SK-N-SH treated with all-trans-retinoic acid at 6 μM for 48 hours (cell line): ENCODE data around the gene VPS35.

Source experiments
- ATAC-seq: fragments of 200-7000 bp; cut with Tn5 transposase; 3 replicates; pipeline ENCODE4 v1.9.1; 2020; ENCODE audit warnings: mild to moderate bottlenecking, moderate library complexity
- ARNTL ChIP-seq: fragments of 450-650 bp; formaldehyde crosslinking; IDR thresholded peaks from 2 replicates; pipeline ENCODE4 v1.5.0; 2020; ENCODE audit warnings: low read depth, mild to moderate bottlenecking, moderate library complexity, borderline replicate concordance
- BACH2 ChIP-seq: fragments of 250-450 bp; sonication (Bioruptor Pico); IDR thresholded peaks from 2 replicates; pipeline ENCODE4 v1.9.0; 2021; ENCODE audit warnings: mild to moderate bottlenecking, borderline replicate concordance
- CREB5 ChIP-seq: fragments of 250-450 bp; sonication (Bioruptor Pico); IDR thresholded peaks from 2 replicates; pipeline ENCODE4 v1.5.1; 2020; ENCODE audit warnings: low read depth, mild to moderate bottlenecking, moderate library complexity
- CSDC2 ChIP-seq: fragments of 250-450 bp; sonication (Bioruptor Pico); IDR thresholded peaks from 2 replicates; pipeline ENCODE4 v1.5.0; 2020; ENCODE audit warnings: mild to moderate bottlenecking, moderate library complexity
- ESRRG ChIP-seq: fragments of 250-450 bp; sonication (Bioruptor Pico); IDR thresholded peaks from 2 replicates; pipeline ENCODE4 v1.6.1; 2021; ENCODE audit warnings: mild to moderate bottlenecking
- GLIS3 ChIP-seq: fragments of 250-450 bp; sonication (Bioruptor Pico); IDR thresholded peaks from 2 replicates; pipeline ENCODE4 v1.5.0; 2020; ENCODE audit warnings: mild to moderate bottlenecking, moderate library complexity
- ISL1 ChIP-seq: fragments of 250-450 bp; sonication (Bioruptor Pico); IDR thresholded peaks from 2 replicates; pipeline ENCODE4 v2.1.2; 2022; ENCODE audit warnings: mild to moderate bottlenecking, moderate library complexity
- PATZ1 ChIP-seq: fragments of 250-450 bp; sonication (Bioruptor Pico); IDR thresholded peaks from 2 replicates; pipeline ENCODE4 v1.8.0; 2020; ENCODE audit warnings: mild to moderate bottlenecking, moderate library complexity, borderline replicate concordance
- PPARA ChIP-seq: fragments of 250-450 bp; sonication (Bioruptor Pico); IDR thresholded peaks from 2 replicates; pipeline ENCODE4 v1.5.0; 2020; ENCODE audit warnings: mild to moderate bottlenecking, borderline replicate concordance
- RARB ChIP-seq: fragments of 250-450 bp; sonication (Bioruptor Pico); IDR thresholded peaks from 2 replicates; pipeline ENCODE4 v1.8.0; 2021; ENCODE audit warnings: mild to moderate bottlenecking, moderate library complexity
- TCF4 ChIP-seq: fragments of 250-450 bp; sonication (Bioruptor Pico); IDR thresholded peaks from 2 replicates; pipeline ENCODE4 v1.8.0; 2021; ENCODE audit warnings: mild to moderate bottlenecking, moderate library complexity, borderline replicate concordance
- TOX ChIP-seq: fragments of 250-450 bp; sonication (Bioruptor Pico); IDR thresholded peaks from 2 replicates; pipeline ENCODE4 v1.8.0; 2021; ENCODE audit warnings: mild to moderate bottlenecking, moderate library complexity, borderline replicate concordance
- TSHZ2 ChIP-seq: fragments of 250-450 bp; sonication (Bioruptor Pico); IDR thresholded peaks from 2 replicates; pipeline ENCODE4 v1.5.0; 2020; ENCODE audit warnings: mild to moderate bottlenecking, moderate library complexity
- ZC3H10 ChIP-seq: fragments of 250-450 bp; sonication (Bioruptor Pico); IDR thresholded peaks from 2 replicates; pipeline ENCODE4 v1.5.1; 2021; ENCODE audit warnings: mild to moderate bottlenecking, moderate library complexity
- ZFP3 ChIP-seq: fragments of 250-450 bp; sonication (Bioruptor Pico); IDR thresholded peaks from 2 replicates; pipeline ENCODE4 v1.5.0; 2020; ENCODE audit warnings: mild to moderate bottlenecking, moderate library complexity
- ZFP30 ChIP-seq: fragments of 450-650 bp; formaldehyde crosslinking; IDR thresholded peaks from 2 replicates; pipeline ENCODE4 v1.5.0; 2022; ENCODE audit warnings: mild to moderate bottlenecking, moderate library complexity
- ZNF565 ChIP-seq: fragments of 450-650 bp; formaldehyde crosslinking; conservative IDR thresholded peaks from 2 replicates; pipeline ENCODE4 v1.5.0; 2020; ENCODE audit warnings: low read depth, mild to moderate bottlenecking, moderate library complexity
- ZNF70 ChIP-seq: fragments of 450-650 bp; formaldehyde crosslinking; IDR thresholded peaks from 2 replicates; pipeline ENCODE4 v1.5.0; 2020; ENCODE audit warnings: mild to moderate bottlenecking, moderate library complexity
- ZNF8 ChIP-seq: fragments of 450-650 bp; formaldehyde crosslinking; IDR thresholded peaks from 2 replicates; pipeline ENCODE4 v1.5.0; 2020; ENCODE audit warnings: mild to moderate bottlenecking, moderate library complexity
- TF ChIP-seq, protein P1 (sequence below): fragments of 250-450 bp; sonication (Bioruptor Pico); IDR thresholded peaks from 2 replicates; pipeline ENCODE4 v1.8.0; 2021; ENCODE audit warnings: low read depth, mild to moderate bottlenecking, moderate library complexity, borderline replicate concordance
- TF ChIP-seq, protein P2 (sequence below): fragments of 250-450 bp; sonication (Bioruptor Pico); IDR thresholded peaks from 2 replicates; pipeline ENCODE4 v1.5.1; 2021; ENCODE audit warnings: mild to moderate bottlenecking, moderate library complexity

Gene VPS35

DNA sequence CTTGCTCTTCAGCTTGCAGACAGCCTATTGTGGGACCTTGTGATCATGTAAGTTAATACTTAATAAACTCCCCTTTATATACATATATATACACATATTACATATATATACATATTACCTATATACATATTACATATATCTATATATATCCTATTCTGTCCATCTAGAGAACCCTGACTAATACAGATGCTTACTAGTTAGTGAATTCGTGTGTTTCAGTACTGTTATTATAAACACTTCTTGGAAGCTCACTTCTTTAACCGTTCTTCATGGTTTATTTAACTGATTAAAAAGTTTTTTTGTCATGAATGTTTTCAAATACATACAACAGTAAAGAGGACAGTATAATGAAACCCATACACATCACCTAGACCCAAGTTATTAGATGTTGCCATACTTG is 13.1 kb upstream of the VPS35 start:
- no peak for ATAC-seq
- TF ChIP-seq RARB (no peak), ZFP30 (CRISPR knock-in tag) (no peak), ARNTL (CRISPR knock-in tag) (no peak)

DNA sequence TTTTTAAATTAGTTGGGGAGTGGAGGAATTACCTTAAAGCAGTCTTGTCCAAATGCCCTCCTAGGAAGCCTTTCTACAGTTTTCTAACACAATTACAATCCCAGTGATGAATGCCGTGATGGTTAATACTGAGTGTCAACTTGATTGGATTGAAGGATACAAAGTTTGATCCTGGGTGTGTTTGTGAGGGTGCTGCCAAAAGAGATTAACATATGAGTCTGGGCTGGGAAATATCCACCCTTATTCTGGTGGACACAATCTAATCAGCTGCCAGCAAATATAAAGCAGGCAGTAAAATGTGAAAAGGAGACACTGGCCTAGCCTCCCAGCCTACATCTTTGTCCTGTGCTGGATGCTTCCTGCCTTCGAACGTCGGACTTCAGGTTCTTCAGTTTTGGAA is 12.6 kb upstream of the VPS35 start:
- ATAC-seq, result no peak
- TF ChIP-seq BACH2 (CRISPR knock-in tag), result no peak
- no peak for TF ChIP-seq ZNF8 (CRISPR knock-in tag)
- TF ChIP-seq, protein P1, sequence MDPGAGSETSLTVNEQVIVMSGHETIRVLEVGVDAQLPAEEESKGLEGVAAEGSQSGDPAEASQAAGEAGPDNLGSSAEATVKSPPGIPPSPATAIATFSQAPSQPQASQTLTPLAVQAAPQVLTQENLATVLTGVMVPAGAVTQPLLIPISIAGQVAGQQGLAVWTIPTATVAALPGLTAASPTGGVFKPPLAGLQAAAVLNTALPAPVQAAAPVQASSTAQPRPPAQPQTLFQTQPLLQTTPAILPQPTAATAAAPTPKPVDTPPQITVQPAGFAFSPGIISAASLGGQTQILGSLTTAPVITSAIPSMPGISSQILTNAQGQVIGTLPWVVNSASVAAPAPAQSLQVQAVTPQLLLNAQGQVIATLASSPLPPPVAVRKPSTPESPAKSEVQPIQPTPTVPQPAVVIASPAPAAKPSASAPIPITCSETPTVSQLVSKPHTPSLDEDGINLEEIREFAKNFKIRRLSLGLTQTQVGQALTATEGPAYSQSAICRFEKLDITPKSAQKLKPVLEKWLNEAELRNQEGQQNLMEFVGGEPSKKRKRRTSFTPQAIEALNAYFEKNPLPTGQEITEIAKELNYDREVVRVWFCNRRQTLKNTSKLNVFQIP (CRISPR knock-in tag), result no peak
- TF ChIP-seq ZFP3, result no peak
- TF ChIP-seq TOX, result no peak
- TF ChIP-seq ZNF70 (CRISPR knock-in tag), result no peak
- TF ChIP-seq PATZ1, result no peak
- TF ChIP-seq ZFP30 (CRISPR knock-in tag), result no peak
- no peak for TF ChIP-seq ZNF565 (CRISPR knock-in tag)
- no peak for TF ChIP-seq CSDC2 (CRISPR knock-in tag)
- TF ChIP-seq TCF4 (CRISPR knock-in tag), result no peak

- no peak for ATAC-seq
- TF ChIP-seq ZC3H10 (CRISPR knock-in tag), result no peak
- no peak for TF ChIP-seq PATZ1
- TF ChIP-seq ISL1 (CRISPR knock-in tag), result no peak
- no peak for TF ChIP-seq ZNF8 (CRISPR knock-in tag)
- TF ChIP-seq, protein P2, sequence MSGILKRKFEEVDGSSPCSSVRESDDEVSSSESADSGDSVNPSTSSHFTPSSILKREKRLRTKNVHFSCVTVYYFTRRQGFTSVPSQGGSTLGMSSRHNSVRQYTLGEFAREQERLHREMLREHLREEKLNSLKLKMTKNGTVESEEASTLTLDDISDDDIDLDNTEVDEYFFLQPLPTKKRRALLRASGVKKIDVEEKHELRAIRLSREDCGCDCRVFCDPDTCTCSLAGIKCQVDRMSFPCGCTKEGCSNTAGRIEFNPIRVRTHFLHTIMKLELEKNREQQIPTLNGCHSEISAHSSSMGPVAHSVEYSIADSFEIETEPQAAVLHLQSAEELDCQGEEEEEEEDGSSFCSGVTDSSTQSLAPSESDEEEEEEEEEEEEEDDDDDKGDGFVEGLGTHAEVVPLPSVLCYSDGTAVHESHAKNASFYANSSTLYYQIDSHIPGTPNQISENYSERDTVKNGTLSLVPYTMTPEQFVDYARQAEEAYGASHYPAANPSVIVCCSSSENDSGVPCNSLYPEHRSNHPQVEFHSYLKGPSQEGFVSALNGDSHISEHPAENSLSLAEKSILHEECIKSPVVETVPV, result no peak
- TF ChIP-seq ZNF565 (CRISPR knock-in tag), result no peak
- TF ChIP-seq ESRRG (CRISPR knock-in tag), result no peak
- TF ChIP-seq ZFP30 (CRISPR knock-in tag), result no peak
- no peak for TF ChIP-seq ZNF70 (CRISPR knock-in tag)
- TF ChIP-seq CSDC2 (CRISPR knock-in tag), result no peak
- no peak for TF ChIP-seq PPARA (CRISPR knock-in tag)
- TF ChIP-seq ZFP3, result no peak
- TF ChIP-seq RARB, result no peak
- TF ChIP-seq, protein P1 (CRISPR knock-in tag), result no peak
- no peak for TF ChIP-seq BACH2 (CRISPR knock-in tag)
- no peak for TF ChIP-seq CREB5 (CRISPR knock-in tag)
- TF ChIP-seq ARNTL (CRISPR knock-in tag), result no peak
- TF ChIP-seq GLIS3, result no peak
- no peak for TF ChIP-seq TSHZ2 (CRISPR knock-in tag)
These were observed 11.1 kb upstream of the VPS35 start for GRCh38 chr16:46700048-46700447.
